Cardiac muscle cell (in vitro differentiated cells and primary cell): ENCODE results near the gene HLTF. TPM values are rescaled to one million over a fixed set of nuclear protein-coding genes. Genes with fewer than 3 reads are reported as not detected.

Source experiments
- DNase-seq, 2 donors: peaks; one replicate each; pipeline versions ENCODE4 v3.0.0 to v3.0.0-alpha.2; 2010 to 2017; ENCODE audit warnings: low read depth in 1 of 2, low spot score in 1 of 2
- H3K27ac ChIP-seq: fragments of 200-600 bp; sonication (generic); 2 replicates; pipeline ENCODE4 v1.5.1; 2016
- H3K27me3 ChIP-seq: fragments of 200-600 bp; sonication (generic); 2 replicates; pipeline ENCODE4 v1.6.0; 2016; ENCODE audit warnings: control low read depth
- H3K36me3 ChIP-seq: fragments of 200-600 bp; sonication (generic); 2 replicates; pipeline ENCODE4 v1.5.1; 2016; ENCODE audit warnings: control low read depth
- H3K4me1 ChIP-seq: fragments of 200-600 bp; sonication (generic); 2 replicates; pipeline ENCODE4 v1.8.1; 2017; ENCODE audit warnings: low read depth, mild to moderate bottlenecking, mixed run types
- H3K4me3 ChIP-seq: fragments of 200-600 bp; sonication (generic); 2 replicates; pipeline ENCODE4 v1.5.1; 2016; ENCODE audit warnings: mild to moderate bottlenecking
- H3K9me3 ChIP-seq: fragments of 200-600 bp; sonication (generic); 2 replicates; pipeline ENCODE4 v1.5.1; 2017; ENCODE audit warnings: low read depth, mild to moderate bottlenecking, control low read depth
- CTCF ChIP-seq: IDR thresholded peaks from 2 replicates; pipeline ENCODE4 v1.5.1; 2012; ENCODE audit warnings: low read depth, mild to moderate bottlenecking, low read length
- polyA plus RNA-seq: library from polyadenylated mRNA; unstranded; fragments of >200 nt; fragmentation: Nextera tagmentation; extraction: Ambion mirVana; gene quantifications from 2 replicates; pipeline ENCODE4 v1.2.1, GENCODE V29; 2016
- total RNA-seq: library from RNA; depleted of rRNA; stranded (reverse); fragments of >200 nt; gene quantifications from 2 replicates; pipeline ENCODE4 v1.2.3, GENCODE V29; 2016

Gene HLTF
- total and polyA plus RNA-seq, 2 experiments from 2014 or later: 46.2 to 52.8 TPM

DNA sequence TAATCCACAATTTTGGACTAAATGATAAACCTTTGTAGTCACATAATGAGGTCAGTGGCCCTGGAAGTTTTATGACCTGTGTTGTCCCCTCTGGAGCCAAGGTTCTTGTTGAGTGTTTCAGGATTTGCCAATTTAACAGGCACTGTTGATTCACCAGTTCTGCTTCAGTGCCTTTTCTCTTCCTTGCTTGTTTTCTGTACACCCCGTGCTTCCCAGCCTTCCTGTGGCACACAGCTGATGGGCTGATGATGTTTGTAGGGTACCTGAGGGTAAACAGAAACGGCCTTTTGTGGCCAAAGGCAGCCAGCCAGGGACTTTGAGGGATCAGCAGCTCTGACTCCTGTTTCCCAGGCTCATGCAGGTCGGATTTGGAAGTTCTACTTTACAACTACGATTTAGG, 81.7 kb downstream of the HLTF start:
- Histone ChIP-seq H3K36me3 (peaks cover 10% of the 10 kb centered on the region), H3K4me1 (peaks cover 9% of the 10 kb centered on the region), H3K27me3 (no peaks in the 10 kb centered on the region), H3K4me3 (no peak overlapping the region), H3K27ac (no peak overlapping the region), H3K9me3 (no peaks in the 10 kb centered on the region)
- TF ChIP-seq CTCF: no peak
- no peak for DNase-seq

GRCh38 chr3:149003653-149004305, 82.6 kb downstream of the HLTF start:
- no peak overlapping the region for H3K27ac ChIP-seq
- DNase-seq: no peak
- no peaks in the 10 kb centered on the region for H3K9me3 ChIP-seq
- TF ChIP-seq CTCF: no peak
- H3K27me3 ChIP-seq: no peaks in the 10 kb centered on the region
- H3K4me1 ChIP-seq: peaks cover 13% of the 10 kb centered on the region
- peaks cover 7% of the 10 kb centered on the region for H3K36me3 ChIP-seq
- H3K4me3 ChIP-seq: no peak overlapping the region

DNA sequence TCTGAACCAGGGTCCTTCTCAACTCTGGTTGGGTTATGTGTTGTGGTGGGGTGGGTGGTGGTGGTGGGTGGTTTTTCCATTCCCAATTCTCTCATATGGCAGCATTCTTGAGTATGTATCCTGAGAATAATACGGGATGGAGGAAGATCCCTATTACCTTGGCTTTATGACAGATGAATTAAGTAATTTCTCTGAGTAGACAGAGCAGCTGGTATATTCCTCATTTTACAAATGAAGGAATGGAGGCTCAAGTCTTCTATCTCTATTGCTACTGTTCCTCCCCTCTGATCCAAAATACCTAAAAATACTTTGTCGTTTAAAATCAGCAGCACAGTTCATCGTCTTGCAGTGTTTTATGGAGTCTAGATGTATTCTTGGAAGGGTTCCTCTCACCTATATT, 84.6 kb downstream of the HLTF start:
- Histone ChIP-seq H3K4me1 (peaks cover 13% of the 10 kb centered on the region), H3K9me3 (no peaks in the 10 kb centered on the region), H3K27ac (no peak overlapping the region), H3K4me3 (no peak overlapping the region), H3K36me3 (peaks cover 4% of the 10 kb centered on the region), H3K27me3 (no peaks in the 10 kb centered on the region)
- no peak for DNase-seq
- no peak for TF ChIP-seq CTCF

DNA sequence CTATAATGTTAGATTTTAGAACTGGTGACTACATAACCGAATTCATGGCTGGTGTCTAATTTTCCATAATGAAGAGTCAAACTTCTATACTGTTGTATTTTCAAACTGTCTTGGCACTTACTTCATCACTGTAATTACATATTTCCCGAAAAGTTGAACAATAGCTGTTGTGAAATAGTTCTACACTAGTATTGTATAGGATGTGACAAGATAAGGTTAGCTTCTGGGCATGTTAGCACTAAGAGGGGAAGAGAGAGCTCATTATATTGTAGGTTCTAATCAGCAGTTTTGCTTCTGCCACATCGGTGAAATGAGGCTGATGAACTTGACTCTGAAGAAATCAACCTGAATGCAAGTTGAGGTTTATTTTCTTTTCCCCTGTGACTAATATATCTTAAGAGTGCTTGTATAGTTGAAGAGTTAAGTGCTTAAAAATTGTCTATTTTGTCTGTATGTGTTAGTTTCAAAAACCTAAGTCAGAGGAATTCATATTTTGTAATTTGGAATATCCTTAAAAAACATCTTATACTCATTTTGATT, 86.1 kb downstream of the HLTF start:
- Histone ChIP-seq H3K4me1 (peaks cover 13% of the 10 kb centered on the region), H3K36me3 (peaks cover 2% of the 10 kb centered on the region), H3K27ac (peak overlapping the region; percentile 40), H3K27me3 (no peaks in the 10 kb centered on the region), H3K4me3 (no peak overlapping the region), H3K9me3 (no peaks in the 10 kb centered on the region)
- DNase-seq: peak in 1 of 2 donors; percentile 74
- TF ChIP-seq CTCF: no peak

DNA sequence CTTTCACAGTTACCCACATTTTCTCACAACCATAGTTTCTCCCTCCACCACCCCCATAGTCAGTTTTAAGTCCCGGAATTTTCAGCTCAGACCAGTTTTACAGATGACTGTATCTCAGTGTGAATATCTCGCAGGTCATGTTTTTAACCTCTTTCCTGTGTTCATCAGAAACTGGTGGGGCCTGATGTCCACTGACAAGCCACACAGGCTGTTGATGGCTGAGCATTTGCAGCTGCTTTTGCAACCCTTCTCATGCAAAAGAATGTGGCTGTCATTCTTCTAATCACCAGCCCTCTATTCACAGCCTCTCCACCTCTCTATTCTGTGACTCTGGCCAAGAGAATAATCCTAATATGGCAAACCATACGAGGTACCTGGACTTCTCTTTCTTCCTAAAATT, 86.5 kb downstream of the HLTF start:
- no peaks in the 10 kb centered on the region for H3K27me3 ChIP-seq
- no peaks in the 10 kb centered on the region for H3K9me3 ChIP-seq
- no peaks in the 10 kb centered on the region for H3K36me3 ChIP-seq
- TF ChIP-seq CTCF: no peak
- peak overlapping the region; percentile 40 for H3K27ac ChIP-seq
- H3K4me3 ChIP-seq: no peak overlapping the region
- DNase-seq: peak; percentile 58
- H3K4me1 ChIP-seq: peaks cover 13% of the 10 kb centered on the region
